ENCODE results near the gene C22orf15.
A peak's percentile ranks its signal among the peaks of the same experiment; 100 is the strongest.
"Not testable (repeated sequence)": the region's sequence is repeated elsewhere in the genome, so short reads cannot be mapped to it uniquely, and the experiment has no call there.

Gene C22orf15

GRCh38 chr22:23762842-23763578, at the start of gene C22orf15:
TSS of gene C22orf15 (plus strand) at chr22:23762990. CDS start at chr22:23763307, 317 bp downstream.
- DNase-seq, result no peak

GRCh38 chr22:23713696-23714595, 48.8 kb upstream of the C22orf15 start:
- no peak for DNase-seq

- DNase-seq, result no peak
These were observed 47.9 kb upstream of the C22orf15 start for GRCh38 chr22:23714596-23715578.

DNA sequence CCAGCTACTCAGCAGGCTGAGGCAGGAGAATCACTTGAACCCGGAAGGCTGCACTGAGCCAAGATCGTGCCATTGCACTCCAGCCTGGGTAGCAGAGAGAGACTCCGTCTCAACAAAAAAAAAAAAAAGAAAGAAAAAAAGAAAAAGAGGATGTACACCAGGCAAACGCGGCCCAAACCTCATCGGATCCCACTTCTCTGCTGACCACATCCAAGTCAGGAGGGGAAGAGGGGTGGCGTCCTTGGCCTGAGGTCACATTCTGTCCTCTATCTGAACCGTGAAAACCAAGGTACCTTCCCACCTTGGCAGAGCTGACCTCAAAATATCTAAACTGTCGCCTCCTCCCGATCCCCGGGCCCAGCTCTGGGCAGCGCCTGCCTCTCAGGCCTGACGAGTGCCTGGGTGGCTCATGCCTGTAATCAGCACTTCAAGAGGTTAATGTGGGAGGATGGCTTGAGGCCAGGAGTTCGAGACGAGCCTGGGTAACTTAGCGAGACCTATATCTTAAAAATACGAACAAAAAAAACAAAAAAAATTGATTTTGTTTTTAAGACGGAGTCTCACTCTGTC, 46.9 kb upstream of the C22orf15 start:
- DNase-seq, result no peak

GRCh38 chr22:23716811-23717801, 45.7 kb upstream of the C22orf15 start:
- peak; percentile 86 for DNase-seq

DNA sequence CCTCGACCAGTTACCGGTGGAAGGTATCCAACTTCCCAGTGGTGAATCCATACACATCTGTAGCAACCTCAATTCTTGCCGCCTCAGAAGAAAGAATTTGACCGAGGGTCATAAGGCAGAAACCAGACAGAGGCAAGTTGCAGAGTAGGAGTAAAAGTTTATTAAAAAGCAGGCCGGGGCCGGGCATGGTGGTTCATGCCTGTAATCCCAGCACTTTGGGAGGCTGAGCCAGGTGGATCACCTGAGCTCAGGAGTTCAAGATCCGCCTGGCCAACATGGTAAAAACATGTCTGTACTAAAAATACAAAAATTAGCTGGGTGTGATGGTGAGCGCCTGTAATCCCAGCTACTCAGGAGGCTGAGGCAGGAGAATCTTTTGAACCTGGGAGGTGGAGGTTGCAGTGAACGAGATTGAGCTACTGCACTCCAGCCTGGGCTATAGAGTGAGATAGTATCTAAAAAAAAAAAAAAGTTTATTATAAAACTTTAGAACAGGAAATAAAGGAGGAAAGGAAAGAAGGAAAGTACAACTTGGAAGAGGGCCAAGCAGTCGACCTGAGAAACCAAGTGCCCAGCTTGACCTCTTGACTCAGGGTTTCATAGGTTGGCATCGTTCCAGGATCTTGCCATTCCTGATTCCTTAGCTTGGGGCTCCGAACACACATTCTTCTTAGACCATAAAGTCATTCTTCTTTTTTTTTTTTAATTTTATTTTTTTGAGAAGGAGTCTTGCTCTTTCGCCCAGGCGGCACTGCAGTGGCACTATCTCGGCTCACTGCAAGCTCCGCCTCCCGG, 44.2 kb upstream of the C22orf15 start:
- no peak for DNase-seq

GRCh38 chr22:23720855-23721254, 41.9 kb upstream of the C22orf15 start:
- DNase-seq, result no peak

GRCh38 chr22:23722160-23722559, 40.6 kb upstream of the C22orf15 start:
- DNase-seq, result no peak

DNA sequence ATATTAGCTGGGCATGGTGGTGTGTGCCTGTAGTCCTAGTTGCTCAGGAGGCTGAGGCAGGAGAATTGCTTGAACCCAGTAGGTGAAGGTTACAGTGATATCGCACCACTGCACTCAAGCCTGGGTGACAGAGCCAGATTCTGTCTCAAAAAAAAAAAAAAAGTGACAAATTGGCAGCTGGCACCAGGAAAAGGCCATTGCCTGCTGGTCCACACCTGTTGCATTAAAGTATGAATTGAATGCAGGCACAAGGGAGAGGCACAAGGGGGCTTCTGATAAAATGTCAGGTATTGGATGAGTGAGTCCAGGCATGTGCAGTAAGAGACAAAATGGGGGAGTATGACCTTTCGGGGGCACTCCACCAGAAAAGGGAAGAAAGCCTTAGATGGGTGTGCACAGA, 40.1 kb upstream of the C22orf15 start:
- DNase-seq, result no peak

DNA sequence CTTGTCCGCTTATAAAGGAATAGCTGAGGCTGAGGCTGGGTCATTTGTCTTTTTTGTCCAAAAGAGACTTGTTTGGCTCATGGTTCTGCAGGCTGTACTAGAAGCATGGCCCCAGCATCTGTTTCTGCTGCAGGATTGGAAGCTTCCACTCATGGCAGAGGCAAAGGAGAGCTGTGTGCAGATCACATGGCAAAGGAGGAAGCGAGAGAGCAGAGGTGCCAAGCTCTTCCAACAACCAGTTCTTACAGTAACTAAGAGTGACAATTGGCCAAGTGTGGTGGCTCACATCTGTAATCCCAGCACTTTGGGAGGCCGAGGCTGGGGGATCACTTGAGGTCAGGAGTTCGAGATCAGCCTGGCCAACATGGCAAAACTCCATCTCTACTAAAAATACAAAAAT, 34.7 kb upstream of the C22orf15 start:
- not testable (repeated sequence) for DNase-seq

GRCh38 chr22:23737696-23738095, 25.1 kb upstream of the C22orf15 start:
- DNase-seq, result no peak

DNA sequence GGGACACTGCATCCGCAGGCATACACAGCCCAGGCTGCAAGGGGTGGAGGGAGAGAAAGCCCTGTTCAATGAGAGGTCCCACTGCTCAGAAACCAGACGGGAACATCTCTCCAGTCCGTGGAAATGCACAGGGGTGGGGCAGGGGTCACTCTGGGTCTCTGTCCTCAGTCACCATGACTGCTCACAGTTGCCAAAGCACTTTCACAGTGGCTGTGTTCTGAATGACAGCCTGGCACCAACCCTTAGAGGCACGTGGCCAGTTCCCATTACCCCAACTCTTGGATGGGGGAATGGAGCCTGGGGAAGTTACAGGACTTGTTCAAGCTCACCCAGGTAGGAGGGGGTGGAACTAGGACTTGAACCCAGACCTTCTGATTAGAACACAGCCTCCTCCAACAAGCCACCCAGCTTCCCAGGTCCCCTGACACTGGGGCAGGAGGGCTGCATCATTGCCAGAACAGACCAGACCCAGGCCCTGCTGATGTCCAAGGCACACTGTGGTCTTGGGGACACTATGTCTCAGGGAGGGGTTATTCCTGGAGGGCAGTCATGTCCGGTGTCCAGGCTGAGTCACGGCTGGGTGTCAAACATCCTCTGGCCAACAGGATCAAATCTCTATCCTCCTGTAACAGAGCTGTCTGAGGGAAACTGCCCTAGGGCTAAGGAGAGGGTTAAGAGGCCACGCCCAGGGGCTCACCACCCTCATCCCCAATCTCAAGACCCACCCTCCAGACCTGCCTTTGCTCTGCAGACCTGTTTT, 20.1 kb upstream of the C22orf15 start:
- no peak for DNase-seq

DNA sequence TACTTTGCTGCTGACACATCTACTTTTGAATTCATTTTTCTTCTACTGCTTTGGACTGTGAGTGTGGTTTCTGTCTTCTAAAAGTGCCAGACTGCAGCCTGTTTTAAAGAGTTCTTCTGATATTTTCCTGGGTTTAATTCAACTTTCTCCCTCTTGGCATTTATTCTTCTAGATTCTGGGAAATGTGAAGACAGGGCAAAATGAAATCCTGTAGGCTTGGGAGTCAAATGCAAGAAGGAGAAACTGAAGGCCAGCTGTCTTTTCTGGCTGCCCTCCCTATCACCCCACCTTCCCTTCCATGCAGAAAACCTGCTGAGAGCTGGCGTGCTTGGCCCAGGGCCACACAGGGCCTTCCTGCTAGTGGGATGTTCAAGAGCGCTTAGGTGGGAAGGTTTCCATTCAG, 19.5 kb upstream of the C22orf15 start:
- no peak for DNase-seq

- no peak for DNase-seq
These were observed 18.8 kb upstream of the C22orf15 start for GRCh38 chr22:23744001-23744400.

- no peak for DNase-seq
These were observed 18.3 kb upstream of the C22orf15 start for GRCh38 chr22:23744485-23744884.

- DNase-seq, result no peak
These were observed 17.0 kb upstream of the C22orf15 start for GRCh38 chr22:23745791-23746190.

GRCh38 chr22:23749841-23750301, 12.9 kb upstream of the C22orf15 start:
- no peak for DNase-seq

- no peak for DNase-seq
These were observed 12.4 kb upstream of the C22orf15 start for GRCh38 chr22:23750367-23750713.

DNA sequence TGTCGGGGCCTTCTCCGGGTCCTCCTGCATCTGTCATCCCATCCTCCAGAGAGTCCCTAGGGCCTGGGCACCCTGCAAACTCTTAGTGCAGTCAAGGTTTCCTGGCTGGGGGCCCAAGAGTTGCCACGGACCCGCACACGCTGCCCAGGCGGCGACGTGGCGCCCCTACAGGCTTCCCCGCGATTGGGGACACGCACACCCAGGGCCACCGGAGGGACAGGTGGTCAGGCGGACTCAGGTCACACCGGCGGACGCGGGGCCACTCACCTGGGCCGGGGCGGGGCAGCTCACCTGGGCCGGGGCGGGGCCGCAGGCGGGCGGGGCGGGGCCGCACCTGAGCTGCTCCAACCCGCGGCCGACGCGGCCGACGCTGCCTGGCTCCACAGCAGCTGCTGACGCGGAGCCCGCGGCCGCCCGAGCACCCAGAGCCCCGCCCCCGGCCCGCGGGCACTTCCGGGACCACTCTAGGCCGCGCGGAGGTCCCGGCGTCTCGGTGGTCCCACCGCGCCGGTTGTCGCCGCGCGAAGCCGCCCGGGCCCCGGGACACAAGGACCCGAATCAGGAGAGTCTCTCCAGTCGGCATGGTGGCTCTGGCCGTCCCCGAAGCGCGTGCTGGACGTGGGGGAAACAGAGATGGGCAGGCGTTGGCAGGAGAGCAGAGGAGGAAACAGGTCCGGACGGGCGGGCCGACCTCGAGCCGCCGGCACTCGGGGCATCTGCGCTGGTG, 11.9 kb upstream of the C22orf15 start, which contains the start of gene ZNF70:
TSS of gene ZNF70 (minus strand) at position 399 of the 727 bp plus-strand sequence. CDS start 5,972 bp downstream, outside the sequence.
- DNase-seq, result peak; percentile 89

Measured in CD4-positive, alpha-beta T cell treated with Interleukin-12 subunit alpha and Interleukin-12 subunit beta, for 1 hour (primary cell).